Endothelial cell of umbilical vein (primary cell): ENCODE results near the gene CACNA1C. TPM values are rescaled to one million over a fixed set of nuclear protein-coding genes. Genes with fewer than 3 reads are reported as not detected.

ENCODE experiments used
- BruUV-seq: library from RNA; stranded (reverse); fragments of 400-500 nt; replicated peaks from 2 replicates; lab custom pipeline; 2021; lab: Mats Ljungman, UMichigan
- CTCF ChIA-PET: fragments of 300-600, 350-600 bp; sonication (Branson Sonifier 250); formaldehyde crosslinking; loops from one replicate; lab custom pipeline; 2021; ENCODE audit warnings: antibody characterized with exemption, inconsistent platforms; lab: Charles Lee
- POLR2A ChIA-PET: fragments of 300-600, 350-600 bp; sonication (Branson Sonifier 250); formaldehyde crosslinking; loops from one replicate; lab custom pipeline; 2021; ENCODE audit warnings: antibody characterized with exemption, inconsistent platforms; lab: Charles Lee
- DNase-seq: peaks from one replicate; pipeline ENCODE4 v3.0.0-alpha.2; 2011; ENCODE audit warnings: low read depth, low spot score
- FAIRE-seq: peaks from 2 replicates; lab custom pipeline; 2011; peaks lifted over from hg19 to GRCh38; lab: Jason Lieb, UNC
- H2AFZ ChIP-seq: 2 replicates; pipeline ENCODE4 v1.6.0; 2012; ENCODE audit warnings: low read depth, low read length, control low read depth, inconsistent platforms
- H3K27ac ChIP-seq: 2 replicates; pipeline ENCODE4 v1.5.1; 2011; ENCODE audit warnings: low read depth, mild to moderate bottlenecking, control low read depth, low read length, moderate library complexity; ENCODE audit not compliant: insufficient read depth
- H3K27me3 ChIP-seq, 2 experiments: 2 replicates each; pipeline versions ENCODE4 v1.6.0 to v1.6.1; 2011; ENCODE audit warnings: low read length in 2 of 2, mixed read lengths in 1 of 2; ENCODE audit not compliant: control insufficient read depth in 2 of 2, insufficient read depth in 2 of 2
- H3K36me3 ChIP-seq, 2 experiments: 2 replicates in 1 of 2; 3 replicates in 1 of 2; pipeline ENCODE4 v1.5.1; 2011; ENCODE audit warnings: low read length in 2 of 2, mild to moderate bottlenecking in 1 of 2, moderate library complexity in 1 of 2; ENCODE audit not compliant: control insufficient read depth in 2 of 2, insufficient read depth in 2 of 2; ENCODE audit errors: extremely low read depth in 1 of 2
- H3K4me1 ChIP-seq: 3 replicates; pipeline ENCODE4 v1.5.1; 2011; ENCODE audit warnings: mild to moderate bottlenecking, low read length; ENCODE audit not compliant: control insufficient read depth, insufficient read depth; ENCODE audit errors: extremely low read depth
- H3K4me2 ChIP-seq: 2 replicates; pipeline ENCODE4 v1.6.1; 2011; ENCODE audit warnings: low read length, control low read depth, mixed read lengths; ENCODE audit not compliant: insufficient read depth
- H3K4me3 ChIP-seq, 3 experiments: fragments of 200-600 bp in 1 of 3; sonication (generic), shearing (Covaris generic) in 1 of 3; replicated peaks in 1 of 3; 2 replicates each; pipeline ENCODE4 v1.5.1; 2011 to 2016; ENCODE audit warnings: control low read depth in 3 of 3, low read length in 3 of 3, mild to moderate bottlenecking in 2 of 3, inconsistent platforms in 1 of 3, low read depth in 1 of 3, moderate library complexity in 1 of 3; ENCODE audit not compliant: insufficient read depth in 1 of 3
- H3K79me2 ChIP-seq: 2 replicates; pipeline ENCODE4 v1.6.0; 2012; ENCODE audit warnings: low read length, inconsistent platforms; ENCODE audit not compliant: control insufficient read depth, insufficient read depth
- H3K9ac ChIP-seq: replicated peaks from 2 replicates; pipeline ENCODE3; 2011; ENCODE audit warnings: low read length, control low read depth; ENCODE audit not compliant: insufficient read depth; ENCODE audit errors: extremely low read depth
- H3K9me1 ChIP-seq: replicated peaks from 3 replicates; pipeline ENCODE4 v1.6.0; 2011; ENCODE audit warnings: mild to moderate bottlenecking, low read length; ENCODE audit not compliant: control insufficient read depth, insufficient read depth; ENCODE audit errors: extremely low read depth
- H3K9me3 ChIP-seq: replicated peaks from 2 replicates; pipeline ENCODE4 v1.5.1; 2012; ENCODE audit warnings: low read length, inconsistent platforms; ENCODE audit not compliant: control insufficient read depth, insufficient read depth
- H4K20me1 ChIP-seq: replicated peaks from 2 replicates; pipeline ENCODE3; 2011; ENCODE audit warnings: mild to moderate bottlenecking, low read length; ENCODE audit not compliant: control insufficient read depth, insufficient read depth; ENCODE audit errors: extremely low read depth
- FOS ChIP-seq: IDR thresholded peaks from 2 replicates; pipeline ENCODE4 v1.6.1; 2011; ENCODE audit warnings: mild to moderate bottlenecking, low read length, moderate library complexity, borderline replicate concordance; ENCODE audit not compliant: insufficient read depth
- GATA2 ChIP-seq: IDR thresholded peaks from 2 replicates; pipeline ENCODE4 v1.7.0; 2011; ENCODE audit warnings: low read depth, mild to moderate bottlenecking, moderate library complexity, mixed read lengths, low read length; ENCODE audit not compliant: insufficient read length, insufficient read depth
- JUN ChIP-seq: IDR thresholded peaks from 2 replicates; pipeline ENCODE4 v1.6.1; 2011; ENCODE audit warnings: borderline replicate concordance, low read depth; ENCODE audit not compliant: insufficient read length, insufficient read depth
- MAX ChIP-seq: IDR thresholded peaks from 2 replicates; pipeline ENCODE4 v1.6.1; 2011; ENCODE audit not compliant: insufficient read depth, insufficient read length
- MYC ChIP-seq: IDR thresholded peaks from one replicate; pipeline ENCODE4 v1.6.1; 2011; ENCODE audit warnings: mild to moderate bottlenecking, low read depth, low read length
- POLR2A ChIP-seq: IDR thresholded peaks from 2 replicates; pipeline ENCODE4 v1.6.1; 2012; ENCODE audit warnings: low read depth, mild to moderate bottlenecking, control low read depth, low read length
- POLR2AphosphoS5 ChIP-seq: IDR thresholded peaks from 2 replicates; pipeline ENCODE4 v1.6.1; 2012; ENCODE audit warnings: low read depth, mild to moderate bottlenecking, control low read depth, low read length, moderate library complexity; ENCODE audit not compliant: insufficient read depth
- dilution Hi-C: fragments of 300-500 bp; cut with MboI; formaldehyde crosslinking; loops from one replicate; pipeline ENCODE4 v1.15.0; 2019; ENCODE audit warnings: low sequenced_read_pairs; ENCODE audit not compliant: extremely low pct_ligation_motif_present
- intact Hi-C: fragments of 100-400 bp; cut with micrococcal nuclease; formaldehyde crosslinking; loops from one replicate; pipeline ENCODE4 v1.10.0; 2022
- polyA plus RNA-seq, 4 experiments: library from polyadenylated mRNA; depleted of rRNA in 3 of 4; stranded (reverse) in 3 of 4; unstranded in 1 of 4; fragments of >200 nt; gene quantifications; 2 replicates each; pipeline versions ENCODE4 v1.2.1 to v1.2.3, GENCODE V29; 2011 to 2012; ENCODE audit warnings: missing spikeins in 1 of 4
- total RNA-seq: library from RNA; stranded (reverse); gene quantifications from 2 replicates; pipeline ENCODE4 v1.2.3, GENCODE V29; 2021
- TF ChIP-seq, protein P1 (sequence below), 2 donors: IDR thresholded peaks; 1 replicate in 1 of 2; 2 replicates in 1 of 2; pipeline ENCODE4 v1.5.1; 2011; ENCODE audit warnings: low read length in 2 of 2, mild to moderate bottlenecking in 2 of 2, moderate library complexity in 2 of 2, control low read depth in 1 of 2, inconsistent platforms in 1 of 2, low read depth in 1 of 2; ENCODE audit not compliant: insufficient read depth in 1 of 2; ENCODE audit errors: extremely low read depth in 1 of 2

CACNA1C gene
- total and polyA plus RNA-seq, 2 donors (not counting 3 experiments of a cell fraction or from before 2014, with no cell fraction given): not detected

- intact Hi-C loops: no loop called here
Observed at GRCh38 chr12:2567711-2568110, 514.9 kb downstream of the CACNA1C start.

More at GRCh38 chr12:2567711-2568110, 514.9 kb downstream of the CACNA1C start:
- H3K4me2 ChIP-seq: no peak overlapping the region
- no peak for FAIRE-seq
- H3K36me3 ChIP-seq: no peaks in the 10 kb centered on the region
- no peaks in the 10 kb centered on the region for H3K9me3 ChIP-seq
- no peak for TF ChIP-seq MYC
- TF ChIP-seq POLR2AphosphoS5: no peak
- TF ChIP-seq, protein P1, sequence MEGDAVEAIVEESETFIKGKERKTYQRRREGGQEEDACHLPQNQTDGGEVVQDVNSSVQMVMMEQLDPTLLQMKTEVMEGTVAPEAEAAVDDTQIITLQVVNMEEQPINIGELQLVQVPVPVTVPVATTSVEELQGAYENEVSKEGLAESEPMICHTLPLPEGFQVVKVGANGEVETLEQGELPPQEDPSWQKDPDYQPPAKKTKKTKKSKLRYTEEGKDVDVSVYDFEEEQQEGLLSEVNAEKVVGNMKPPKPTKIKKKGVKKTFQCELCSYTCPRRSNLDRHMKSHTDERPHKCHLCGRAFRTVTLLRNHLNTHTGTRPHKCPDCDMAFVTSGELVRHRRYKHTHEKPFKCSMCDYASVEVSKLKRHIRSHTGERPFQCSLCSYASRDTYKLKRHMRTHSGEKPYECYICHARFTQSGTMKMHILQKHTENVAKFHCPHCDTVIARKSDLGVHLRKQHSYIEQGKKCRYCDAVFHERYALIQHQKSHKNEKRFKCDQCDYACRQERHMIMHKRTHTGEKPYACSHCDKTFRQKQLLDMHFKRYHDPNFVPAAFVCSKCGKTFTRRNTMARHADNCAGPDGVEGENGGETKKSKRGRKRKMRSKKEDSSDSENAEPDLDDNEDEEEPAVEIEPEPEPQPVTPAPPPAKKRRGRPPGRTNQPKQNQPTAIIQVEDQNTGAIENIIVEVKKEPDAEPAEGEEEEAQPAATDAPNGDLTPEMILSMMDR (IDR thresholded peaks at IDR 0.05; ENCODE audit: extremely low read depth in 1 of 2, insufficient read depth in 1 of 2, low read depth in 1 of 2, low read length in 2 of 2): no peak
- no peak for TF ChIP-seq FOS
- no peak for TF ChIP-seq MAX
- TF ChIP-seq POLR2A: no peak
- no peak for TF ChIP-seq JUN
- no peak for TF ChIP-seq GATA2
- DNase-seq: no peak
- no peaks in the 10 kb centered on the region for H3K9me1 ChIP-seq
- CTCF ChIA-PET: no interaction called here
- no peaks in the 10 kb centered on the region for H3K79me2 ChIP-seq
- POLR2A ChIA-PET: no interaction called here
- H4K20me1 ChIP-seq: no peaks in the 10 kb centered on the region
- no peaks in the 10 kb centered on the region for H3K4me1 ChIP-seq
- dilution Hi-C loops: no loop called here
- H3K9ac ChIP-seq: no peak overlapping the region
- BruUV-seq: no TSS peak
- H2AFZ ChIP-seq: no peak overlapping the region
- no peak overlapping the region for H3K27ac ChIP-seq
- no peak overlapping the region for H3K4me3 ChIP-seq
- H3K27me3 ChIP-seq: peaks cover 0 to 4% of the 10 kb centered on the region in 2 experiments
